Gastrocnemius medialis (tissue), 4 donors: ENCODE data around the gene GUCY1A1. TPM values are rescaled to one million over a fixed set of nuclear protein-coding genes. Genes with fewer than 3 reads are reported as not detected.

ENCODE experiments used
- ATAC-seq, 2 donors: fragments of 150-250 bp; one replicate each; pipeline ENCODE4 v1.9.1; 2016
- DNase-seq, 2 donors: peaks; one replicate each; pipeline ENCODE4 v3.0.0-alpha.2; 2019
- H3K27ac ChIP-seq, 4 donors: fragments of 200-600 bp; sonication (generic); 1 replicate in 1 of 4; 2 replicates in 3 of 4; pipeline ENCODE4 v1.5.1; 2016 to 2018; ENCODE audit warnings: mild to moderate bottlenecking in 2 of 4, moderate library complexity in 1 of 4
- H3K27me3 ChIP-seq, 3 donors: fragments of 200-600 bp; sonication (generic) in 2 of 3; 1 replicate in 1 of 3; 2 replicates in 2 of 3; pipeline versions ENCODE4 v1.5.1 to v1.6.0; 2016 to 2019; ENCODE audit warnings: mild to moderate bottlenecking in 1 of 3, moderate library complexity in 1 of 3
- H3K36me3 ChIP-seq, 2 donors: fragments of 200-600 bp; sonication (generic) in 1 of 2; one replicate each; pipeline ENCODE4 v1.5.1; 2017 to 2018
- H3K4me1 ChIP-seq, 2 donors: fragments of 200-600 bp; sonication (generic) in 1 of 2; one replicate each; pipeline ENCODE4 v1.5.1; 2016 to 2017; ENCODE audit warnings: mild to moderate bottlenecking in 2 of 2
- H3K4me3 ChIP-seq, 4 donors: fragments of 200-600 bp; sonication (generic) in 3 of 4; 1 replicate in 1 of 4; 2 replicates in 3 of 4; pipeline ENCODE4 v1.5.1; 2016 to 2019; ENCODE audit warnings: mild to moderate bottlenecking in 2 of 4
- H3K9me3 ChIP-seq, 3 donors: fragments of 200-600 bp; sonication (generic) in 2 of 3; 1 replicate in 1 of 3; 2 replicates in 2 of 3; pipeline ENCODE4 v1.5.1; 2016 to 2019
- POLR2A ChIP-seq, 2 donors: fragments of 450-650 bp; IDR thresholded peaks; one replicate each; pipeline ENCODE4 v1.6.1; 2017; ENCODE audit warnings: antibody characterized with exemption in 2 of 2, mild to moderate bottlenecking in 2 of 2, moderate library complexity in 2 of 2
- in situ Hi-C, 4 donors: fragments of 200-750 bp; cut with MboI; loops; one replicate each; pipeline versions ENCODE4 v1.15.0 to v1.8.0; 2017; ENCODE audit warnings: low sequenced_read_pairs in 4 of 4
- intact Hi-C: fragments of 100-400 bp; cut with DNase I; formaldehyde crosslinking; loops from one replicate; pipeline ENCODE4 v1.15.1; 2023; ENCODE audit warnings: low total_unique reads
- total RNA-seq, 4 donors: library from RNA; depleted of rRNA; stranded (reverse); fragments of >200 nt; gene quantifications; one replicate each; pipeline versions ENCODE4 v1.1.0 to v1.2.3, GENCODE V29; 2016
- TF ChIP-seq, protein P1 (sequence below), 5 experiments: fragments of 450-650 bp in 3 of 5; fragments of 200-600 bp in 2 of 5; sonication (generic) in 2 of 5; IDR thresholded peaks in 4 of 5; conservative IDR thresholded peaks in 1 of 5; 1 replicate in 4 of 5; 2 replicates in 1 of 5; pipeline ENCODE4 v1.5.1; 2016 to 2019; ENCODE audit warnings: antibody characterized with exemption in 5 of 5, mild to moderate bottlenecking in 3 of 5, moderate library complexity in 3 of 5

Gene GUCY1A1
- total RNA-seq, 4 donors from 2014 or later, result 5.8 to 15.5 (median 9.6) TPM

GRCh38 chr4:155676430-155676825 lies 9.8 kb downstream of the GUCY1A1 start:
- Histone ChIP-seq H3K27ac (peak overlapping the region in 2 of 4 donors; percentile 14 to 42), H3K4me1 (peaks cover 0 to 11% of the 10 kb centered on the region in 2 donors), H3K27me3 (no peaks in the 10 kb centered on the region), H3K4me3 (no peak overlapping the region), H3K9me3 (no peaks in the 10 kb centered on the region), H3K36me3 (no peaks in the 10 kb centered on the region)
- in situ Hi-C loops, result no loop called here
- DNase-seq, result no peak
- no peak for ATAC-seq
- intact Hi-C loops, result no loop called here
- TF ChIP-seq, protein P1, sequence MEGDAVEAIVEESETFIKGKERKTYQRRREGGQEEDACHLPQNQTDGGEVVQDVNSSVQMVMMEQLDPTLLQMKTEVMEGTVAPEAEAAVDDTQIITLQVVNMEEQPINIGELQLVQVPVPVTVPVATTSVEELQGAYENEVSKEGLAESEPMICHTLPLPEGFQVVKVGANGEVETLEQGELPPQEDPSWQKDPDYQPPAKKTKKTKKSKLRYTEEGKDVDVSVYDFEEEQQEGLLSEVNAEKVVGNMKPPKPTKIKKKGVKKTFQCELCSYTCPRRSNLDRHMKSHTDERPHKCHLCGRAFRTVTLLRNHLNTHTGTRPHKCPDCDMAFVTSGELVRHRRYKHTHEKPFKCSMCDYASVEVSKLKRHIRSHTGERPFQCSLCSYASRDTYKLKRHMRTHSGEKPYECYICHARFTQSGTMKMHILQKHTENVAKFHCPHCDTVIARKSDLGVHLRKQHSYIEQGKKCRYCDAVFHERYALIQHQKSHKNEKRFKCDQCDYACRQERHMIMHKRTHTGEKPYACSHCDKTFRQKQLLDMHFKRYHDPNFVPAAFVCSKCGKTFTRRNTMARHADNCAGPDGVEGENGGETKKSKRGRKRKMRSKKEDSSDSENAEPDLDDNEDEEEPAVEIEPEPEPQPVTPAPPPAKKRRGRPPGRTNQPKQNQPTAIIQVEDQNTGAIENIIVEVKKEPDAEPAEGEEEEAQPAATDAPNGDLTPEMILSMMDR (IDR thresholded peaks at IDR 0.05 in 4 of 5, conservative IDR thresholded peaks at IDR 0.05 in 1 of 5), result no peak
- TF ChIP-seq POLR2A (IDR thresholded peaks at IDR 0.05), result no peak

DNA sequence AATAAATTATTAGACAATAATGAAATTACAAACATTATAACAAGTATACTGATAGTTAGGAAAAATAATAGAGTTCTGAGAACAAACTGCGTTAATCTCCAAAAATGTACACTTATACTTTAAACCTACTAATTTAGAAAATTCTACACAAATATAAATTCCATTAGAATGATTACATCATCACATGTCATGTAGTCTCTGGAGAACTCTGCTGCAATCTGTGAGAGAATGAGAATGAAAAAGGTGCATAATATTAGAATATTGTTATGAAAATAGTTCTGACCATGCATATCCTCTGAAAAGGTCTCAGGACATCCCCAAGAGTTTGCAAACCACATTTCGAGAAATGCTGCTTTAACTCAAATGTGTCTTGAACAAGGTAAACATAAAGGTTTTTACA lies 11.4 kb downstream of the GUCY1A1 start:
- no peaks in the 10 kb centered on the region for H3K9me3 ChIP-seq

DNA sequence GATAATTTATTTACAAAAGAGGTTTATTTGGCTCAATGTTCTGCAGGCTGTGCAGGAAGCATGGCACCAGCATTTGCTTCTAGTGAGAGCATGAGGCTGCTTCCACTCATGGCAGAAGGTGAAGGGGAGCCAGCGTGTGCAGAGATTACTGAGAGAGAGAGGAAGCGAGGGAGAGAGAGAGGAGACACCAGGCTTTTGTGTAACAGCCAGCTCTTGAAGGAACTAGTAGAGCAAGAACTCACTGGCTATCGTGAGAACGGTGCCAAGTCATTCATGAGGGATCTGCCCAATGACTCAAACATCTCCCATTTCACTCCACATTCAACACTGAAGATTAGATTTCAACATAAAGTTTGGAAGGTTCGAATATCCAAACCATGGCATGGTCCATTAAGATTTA lies 12.7 kb downstream of the GUCY1A1 start:
- Histone ChIP-seq H3K9me3 (no peaks in the 10 kb centered on the region), H3K27ac (no peak overlapping the region), H3K4me3 (no peak overlapping the region), H3K27me3 (no peaks in the 10 kb centered on the region), H3K4me1 (peaks cover 0 to 11% of the 10 kb centered on the region in 2 donors), H3K36me3 (no peaks in the 10 kb centered on the region)
- DNase-seq (peak in 1 of 2 donors; percentile 17), ATAC-seq (no peak)
- in situ Hi-C loops (no loop called here), intact Hi-C loops (no loop called here)
- TF ChIP-seq, protein P1 (IDR thresholded peaks at IDR 0.05 in 4 of 5, conservative IDR thresholded peaks at IDR 0.05 in 1 of 5), result no peak
- no peak for TF ChIP-seq POLR2A (IDR thresholded peaks at IDR 0.05)

More for the DNA sequence above, 11.4 kb downstream of the GUCY1A1 start:
- in situ Hi-C loops, result no loop called here
- Histone ChIP-seq H3K4me3 (no peak overlapping the region), H3K27ac (no peak overlapping the region), H3K27me3 (no peaks in the 10 kb centered on the region), H3K36me3 (no peaks in the 10 kb centered on the region), H3K4me1 (peaks cover 0 to 11% of the 10 kb centered on the region in 2 donors)
- DNase-seq, result no peak
- ATAC-seq, result no peak
- intact Hi-C loops, result no loop called here
- TF ChIP-seq, protein P1 (IDR thresholded peaks at IDR 0.05 in 4 of 5, conservative IDR thresholded peaks at IDR 0.05 in 1 of 5), result no peak
- no peak for TF ChIP-seq POLR2A (IDR thresholded peaks at IDR 0.05)

- H3K4me1 ChIP-seq, result no peaks in the 10 kb centered on the region
- in situ Hi-C loops, result no loop called here
- TF ChIP-seq, protein P1 (IDR thresholded peaks at IDR 0.05 in 4 of 5, conservative IDR thresholded peaks at IDR 0.05 in 1 of 5), result no peak
- no peak for TF ChIP-seq POLR2A (IDR thresholded peaks at IDR 0.05)
- no peak overlapping the region for H3K4me3 ChIP-seq
- intact Hi-C loops, result no loop called here
- H3K27ac ChIP-seq, result no peak overlapping the region
- ATAC-seq (no peak), DNase-seq (no peak)
- no peaks in the 10 kb centered on the region for H3K27me3 ChIP-seq
- H3K36me3 ChIP-seq, result no peaks in the 10 kb centered on the region
- no peaks in the 10 kb centered on the region for H3K9me3 ChIP-seq
Measured at GRCh38 chr4:155681886-155682285, 15.2 kb downstream of the GUCY1A1 start.

DNA sequence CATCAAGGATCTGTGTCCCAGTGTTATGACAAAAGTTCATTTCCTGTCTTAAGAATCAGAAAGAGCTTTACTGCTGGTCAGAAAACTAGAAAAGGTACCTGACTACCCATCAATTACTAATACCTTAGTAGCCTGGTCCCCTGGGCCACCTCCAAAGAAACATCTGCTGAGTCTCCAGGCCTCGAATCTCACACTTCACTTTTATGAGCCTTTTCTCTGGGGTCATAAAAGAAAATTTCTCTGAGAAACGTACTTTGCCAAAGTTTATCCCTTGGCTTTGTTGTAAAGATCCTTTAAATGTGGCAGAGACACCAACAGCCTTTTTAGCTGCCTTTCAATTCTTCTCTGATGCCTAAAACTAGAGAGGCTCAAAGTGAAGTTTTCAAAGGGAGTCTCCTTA lies 17.8 kb downstream of the GUCY1A1 start:
- in situ Hi-C loops, result no loop called here
- Histone ChIP-seq H3K36me3 (no peaks in the 10 kb centered on the region), H3K27me3 (no peaks in the 10 kb centered on the region), H3K4me3 (no peak overlapping the region), H3K9me3 (no peaks in the 10 kb centered on the region), H3K4me1 (no peaks in the 10 kb centered on the region), H3K27ac (peak overlapping the region in 1 of 4 donors; percentile 3)
- no peak for ATAC-seq
- intact Hi-C loops, result no loop called here
- DNase-seq, result no peak
- TF ChIP-seq, protein P1 (IDR thresholded peaks at IDR 0.05 in 4 of 5, conservative IDR thresholded peaks at IDR 0.05 in 1 of 5), result no peak
- no peak for TF ChIP-seq POLR2A (IDR thresholded peaks at IDR 0.05)
